Parathyroid adenoma (tissue), 2 donors: ENCODE results near the gene HRCT1.
"Not testable (repeated sequence)": the region's sequence is repeated elsewhere in the genome, so short reads cannot be mapped to it uniquely, and the experiment has no call there.

Source experiments
- H2AFZ ChIP-seq: fragments of 300-600 bp; sonication (generic); one replicate; pipeline ENCODE4 v1.7.0; 2017; ENCODE audit warnings: antibody characterized with exemption, mild to moderate bottlenecking
- H3K27ac ChIP-seq: fragments of 300-600 bp; sonication (generic); one replicate; pipeline ENCODE4 v1.7.0; 2017
- H3K27me3 ChIP-seq: fragments of 300-600 bp; sonication (generic); one replicate; pipeline ENCODE4 v1.7.0; 2017; ENCODE audit warnings: low read length; ENCODE audit not compliant: control insufficient read depth, insufficient read depth
- H3K36me3 ChIP-seq: fragments of 300-600 bp; sonication (generic); one replicate; pipeline ENCODE4 v1.7.0; 2017; ENCODE audit warnings: low read length; ENCODE audit not compliant: control insufficient read depth, insufficient read depth
- H3K4me1 ChIP-seq: fragments of 300-600 bp; sonication (generic); one replicate; pipeline ENCODE4 v1.7.0; 2017; ENCODE audit warnings: control low read depth
- H3K4me2 ChIP-seq: fragments of 300-600 bp; sonication (generic); one replicate; pipeline ENCODE4 v1.7.0; 2017; ENCODE audit warnings: low read length
- H3K4me3 ChIP-seq: fragments of 300-600 bp; sonication (generic); one replicate; pipeline ENCODE4 v1.7.0; 2017; ENCODE audit warnings: low read depth, low read length
- H3K79me2 ChIP-seq: fragments of 300-600 bp; sonication (generic); one replicate; pipeline ENCODE4 v1.7.0; 2017; ENCODE audit warnings: control low read depth
- H3K9ac ChIP-seq: fragments of 300-600 bp; sonication (generic); one replicate; pipeline ENCODE4 v1.7.0; 2017; ENCODE audit warnings: mild to moderate bottlenecking
- H3K9me3 ChIP-seq: fragments of 300-600 bp; sonication (generic); one replicate; pipeline ENCODE4 v1.7.0; 2017; ENCODE audit warnings: low read length; ENCODE audit not compliant: control insufficient read depth
- TF ChIP-seq, protein P1 (sequence below): fragments of 300-600 bp; sonication (generic); IDR thresholded peaks from one replicate; pipeline ENCODE4 v1.7.0; 2017; ENCODE audit warnings: antibody characterized with exemption, mild to moderate bottlenecking
- donor health status: primary hyperparathyroidism.

The HRCT1 gene

DNA sequence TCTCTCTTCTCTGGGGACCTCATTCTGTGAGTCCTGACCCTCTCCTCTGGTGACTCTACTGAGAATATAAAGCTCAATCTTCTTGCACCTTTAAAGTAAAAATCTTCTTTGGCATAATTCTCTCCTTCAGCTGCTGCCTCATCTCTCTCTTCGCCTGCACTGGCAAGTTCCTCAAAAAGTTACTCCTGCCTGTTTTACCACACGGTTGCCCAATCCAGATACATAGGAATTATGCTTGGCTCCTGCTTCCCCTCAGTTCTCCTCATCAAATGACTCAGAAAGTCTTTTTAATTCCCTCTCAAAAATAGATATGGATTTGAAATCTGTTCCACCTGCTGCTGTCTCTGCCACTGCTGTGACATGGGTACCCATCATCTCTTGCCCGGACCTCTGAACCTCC, 14.4 kb upstream of the HRCT1 start:
- Histone ChIP-seq H3K36me3 (no peaks in the 10 kb centered on the region), H2AFZ (no peak overlapping the region), H3K9me3 (no peaks in the 10 kb centered on the region), H3K4me3 (no peak overlapping the region), H3K4me1 (no peaks in the 10 kb centered on the region), H3K27me3 (no peaks in the 10 kb centered on the region), H3K4me2 (no peak overlapping the region), H3K9ac (no peak overlapping the region), H3K79me2 (no peaks in the 10 kb centered on the region), H3K27ac (no peak overlapping the region)
- TF ChIP-seq, protein P1, sequence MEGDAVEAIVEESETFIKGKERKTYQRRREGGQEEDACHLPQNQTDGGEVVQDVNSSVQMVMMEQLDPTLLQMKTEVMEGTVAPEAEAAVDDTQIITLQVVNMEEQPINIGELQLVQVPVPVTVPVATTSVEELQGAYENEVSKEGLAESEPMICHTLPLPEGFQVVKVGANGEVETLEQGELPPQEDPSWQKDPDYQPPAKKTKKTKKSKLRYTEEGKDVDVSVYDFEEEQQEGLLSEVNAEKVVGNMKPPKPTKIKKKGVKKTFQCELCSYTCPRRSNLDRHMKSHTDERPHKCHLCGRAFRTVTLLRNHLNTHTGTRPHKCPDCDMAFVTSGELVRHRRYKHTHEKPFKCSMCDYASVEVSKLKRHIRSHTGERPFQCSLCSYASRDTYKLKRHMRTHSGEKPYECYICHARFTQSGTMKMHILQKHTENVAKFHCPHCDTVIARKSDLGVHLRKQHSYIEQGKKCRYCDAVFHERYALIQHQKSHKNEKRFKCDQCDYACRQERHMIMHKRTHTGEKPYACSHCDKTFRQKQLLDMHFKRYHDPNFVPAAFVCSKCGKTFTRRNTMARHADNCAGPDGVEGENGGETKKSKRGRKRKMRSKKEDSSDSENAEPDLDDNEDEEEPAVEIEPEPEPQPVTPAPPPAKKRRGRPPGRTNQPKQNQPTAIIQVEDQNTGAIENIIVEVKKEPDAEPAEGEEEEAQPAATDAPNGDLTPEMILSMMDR, result no peak

DNA sequence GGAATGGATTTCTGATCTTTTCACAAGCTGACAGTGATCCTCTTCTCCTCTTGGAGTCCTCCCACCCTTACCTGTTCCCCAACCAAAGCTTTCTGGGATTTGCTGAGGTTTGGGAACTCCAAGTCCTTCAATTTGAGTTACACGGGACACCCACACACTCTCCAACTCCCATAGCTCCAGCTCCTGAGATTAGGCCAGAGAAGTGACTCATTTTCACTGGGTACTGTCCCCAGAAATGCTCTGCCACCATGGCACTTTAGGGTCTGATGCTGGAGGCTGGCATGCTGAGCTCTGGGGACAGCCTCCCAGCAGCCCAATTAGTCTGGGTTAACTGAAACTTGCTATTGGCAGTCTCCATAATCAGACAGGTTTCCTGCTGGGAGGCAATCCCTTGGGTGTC, 14.0 kb upstream of the HRCT1 start:
- no peaks in the 10 kb centered on the region for H3K36me3 ChIP-seq
- H3K27ac ChIP-seq, result no peak overlapping the region
- no peaks in the 10 kb centered on the region for H3K9me3 ChIP-seq
- H3K4me1 ChIP-seq, result no peaks in the 10 kb centered on the region
- no peak overlapping the region for H3K4me2 ChIP-seq
- TF ChIP-seq, protein P1, result no peak
- H3K4me3 ChIP-seq, result no peak overlapping the region
- H3K9ac ChIP-seq, result no peak overlapping the region
- H3K79me2 ChIP-seq, result no peaks in the 10 kb centered on the region
- no peaks in the 10 kb centered on the region for H3K27me3 ChIP-seq
- no peak overlapping the region for H2AFZ ChIP-seq

DNA sequence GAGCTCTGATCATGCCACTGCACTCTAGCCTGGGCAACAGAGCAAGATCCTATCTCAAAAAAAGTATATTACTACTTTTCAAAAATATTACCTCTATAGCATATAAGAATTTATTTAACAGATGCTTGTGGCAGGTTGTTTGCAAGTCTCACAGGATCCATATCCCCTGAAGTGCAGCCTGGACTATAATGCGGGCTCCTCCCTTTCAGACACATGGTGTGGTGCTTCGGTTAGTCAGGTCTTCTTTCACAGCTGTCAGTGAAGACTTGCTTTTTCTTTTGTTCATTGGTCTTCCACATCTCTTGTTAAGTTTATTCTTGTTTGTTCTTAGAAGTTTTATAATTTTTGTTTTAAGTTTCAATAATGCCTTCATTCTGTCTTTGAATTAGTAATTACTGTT, 9.4 kb upstream of the HRCT1 start:
- Histone ChIP-seq H3K27ac (no peak overlapping the region), H3K4me1 (no peaks in the 10 kb centered on the region), H3K27me3 (no peaks in the 10 kb centered on the region), H2AFZ (no peak overlapping the region), H3K36me3 (no peaks in the 10 kb centered on the region), H3K4me2 (no peak overlapping the region), H3K4me3 (no peak overlapping the region), H3K79me2 (no peaks in the 10 kb centered on the region), H3K9ac (no peak overlapping the region), H3K9me3 (no peaks in the 10 kb centered on the region)
- TF ChIP-seq, protein P1, result no peak

DNA sequence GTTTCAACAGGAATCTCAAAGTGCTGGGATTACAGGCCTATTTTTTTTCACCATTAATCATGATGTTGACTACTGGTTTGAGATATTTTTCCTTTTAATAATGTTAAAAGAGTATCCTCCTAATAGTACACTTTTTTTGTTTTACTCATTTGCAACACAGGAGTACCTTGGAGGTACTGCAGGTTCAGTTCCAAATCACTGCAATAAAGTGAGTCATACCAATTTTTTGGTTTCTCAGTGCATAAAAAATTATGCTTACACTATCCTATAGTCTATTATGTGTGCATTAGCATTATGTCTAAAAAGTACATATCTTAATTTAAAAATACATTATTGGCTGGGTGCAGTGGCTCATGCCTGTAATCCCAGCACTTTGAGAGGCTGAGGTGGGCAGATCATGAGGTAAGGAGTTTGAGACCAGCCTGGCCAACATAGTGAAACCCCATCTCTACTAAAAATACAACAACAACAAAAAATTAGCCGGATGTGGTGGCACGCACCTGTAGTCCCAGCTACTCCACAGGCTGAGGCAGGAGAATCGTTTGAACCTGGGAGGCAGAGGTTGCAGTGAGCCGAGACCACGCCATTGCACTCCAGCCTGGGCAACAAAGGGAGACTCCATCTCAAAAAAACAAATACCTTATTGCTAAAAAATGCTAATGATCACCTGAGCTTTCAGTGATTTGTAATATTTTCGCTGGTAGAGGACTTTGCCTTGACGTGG, 8.5 kb upstream of the HRCT1 start:
- H3K4me2 ChIP-seq, H3K79me2 ChIP-seq, H3K4me1 ChIP-seq, H3K9ac ChIP-seq, H3K27me3 ChIP-seq, H3K27ac ChIP-seq, H2AFZ ChIP-seq, H3K4me3 ChIP-seq, H3K9me3 ChIP-seq, H3K36me3 ChIP-seq: not testable (repeated sequence)

DNA sequence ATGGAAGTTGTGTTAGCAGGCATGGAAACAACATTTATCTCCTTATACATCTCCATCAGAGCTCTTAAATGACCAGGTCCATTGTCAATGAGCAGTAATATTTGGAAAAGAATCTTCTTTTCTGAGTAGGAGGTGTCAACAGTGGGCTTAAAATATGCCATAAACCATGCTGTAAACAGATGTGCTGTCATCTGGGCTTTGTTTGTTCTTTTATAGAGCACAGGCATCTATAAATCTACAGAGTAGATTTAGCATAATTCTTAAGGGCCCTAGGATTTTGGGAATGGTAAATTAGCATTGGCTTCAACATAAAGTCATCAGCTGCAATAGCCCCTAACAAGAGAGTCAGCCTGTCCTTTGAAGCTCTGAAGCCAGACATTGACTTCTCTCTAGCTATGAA, 7.7 kb upstream of the HRCT1 start:
- H3K79me2 ChIP-seq, result no peaks in the 10 kb centered on the region
- no peaks in the 10 kb centered on the region for H3K36me3 ChIP-seq
- no peaks in the 10 kb centered on the region for H3K27me3 ChIP-seq
- TF ChIP-seq, protein P1, result no peak
- H3K9ac ChIP-seq, result no peak overlapping the region
- no peak overlapping the region for H3K27ac ChIP-seq
- H3K4me2 ChIP-seq, result no peak overlapping the region
- H3K9me3 ChIP-seq, result no peaks in the 10 kb centered on the region
- H3K4me3 ChIP-seq, result no peak overlapping the region
- H3K4me1 ChIP-seq, result no peaks in the 10 kb centered on the region
- no peak overlapping the region for H2AFZ ChIP-seq
